NCI-H2081 (cell line): ENCODE results near the gene METTL9.
"Not testable (repeated sequence)": the region's sequence is repeated elsewhere in the genome, so short reads cannot be mapped to it uniquely, and the experiment has no call there.

Experiments
- DNase-seq, 2 experiments: peaks; one replicate each; lab custom pipeline; 2025; lab: John Stamatoyannopoulos, UW

METTL9 gene

GRCh38 chr16:21599122-21600030, at the start of gene METTL9:
TSS of gene METTL9 (plus strand) at chr16:21599577. CDS start at chr16:21599734, 157 bp downstream.
- DNase-seq, result peak; percentile 93 to 94

DNA sequence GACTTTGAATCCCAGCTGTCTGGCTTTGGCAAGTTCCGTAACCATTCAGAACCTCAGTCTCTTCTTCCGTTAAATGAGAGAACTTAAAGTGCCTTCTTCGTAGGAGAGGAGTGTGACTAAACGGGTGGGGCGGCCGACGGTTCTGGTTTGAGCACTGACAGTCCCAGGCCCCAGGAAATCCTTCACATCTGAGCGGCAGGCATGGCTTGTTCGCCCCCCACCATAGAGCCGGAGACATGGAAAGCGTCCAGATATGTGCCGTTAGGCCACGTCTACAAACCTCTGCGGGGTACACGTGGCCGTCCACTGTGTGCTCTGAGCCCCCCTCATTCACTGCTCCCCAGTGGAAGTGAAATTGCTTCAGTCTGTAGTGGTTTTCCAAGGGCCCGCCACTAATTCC, 49.4 kb upstream of the METTL9 start:
- DNase-seq, result not testable (repeated sequence)

DNA sequence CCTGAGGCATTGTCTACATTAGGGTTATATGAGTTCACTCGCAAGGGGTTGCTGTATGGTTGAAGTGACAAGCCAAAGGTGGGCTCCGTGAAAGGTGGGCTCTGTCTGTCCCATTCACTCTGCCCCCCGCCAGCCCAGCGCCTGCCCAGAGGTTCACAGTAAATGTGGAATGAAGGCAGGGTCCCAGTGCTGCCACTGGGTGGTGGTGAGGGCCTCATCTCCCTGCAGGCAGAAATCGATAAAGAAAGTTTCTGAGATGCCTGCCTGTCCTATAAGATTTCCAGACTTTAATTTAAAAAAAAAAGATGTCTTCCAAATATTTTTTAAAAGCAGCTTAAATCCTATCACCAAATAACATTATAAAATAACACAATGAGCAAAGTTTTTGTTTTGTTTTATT, 48.9 kb upstream of the METTL9 start:
- not testable (repeated sequence) for DNase-seq

DNA sequence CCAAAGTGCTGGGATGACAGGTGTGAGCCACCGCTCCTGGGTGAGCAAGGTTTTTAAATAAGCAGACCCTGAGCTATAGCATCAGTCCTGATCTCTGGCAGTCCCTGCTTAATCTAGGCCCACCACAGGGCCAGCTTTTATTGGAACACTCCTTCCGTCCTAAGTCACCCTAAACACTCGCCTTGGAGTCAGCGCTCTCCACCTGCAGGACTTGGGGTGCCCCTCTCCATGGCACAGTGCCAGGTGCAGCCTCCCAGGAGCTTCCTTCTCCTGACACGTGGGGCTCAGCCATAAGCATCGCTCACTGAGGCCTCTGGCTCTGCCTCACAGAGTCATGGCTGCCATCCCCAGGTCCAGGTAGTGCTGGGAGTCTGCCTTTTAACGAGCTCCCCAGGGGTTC, 48.3 kb upstream of the METTL9 start:
- DNase-seq, result not testable (repeated sequence)

- DNase-seq, result not testable (repeated sequence)
Measured at GRCh38 chr16:21551600-21551999, 47.8 kb upstream of the METTL9 start.

GRCh38 chr16:21553481-21554296, 45.7 kb upstream of the METTL9 start:
- not testable (repeated sequence) for DNase-seq

DNA sequence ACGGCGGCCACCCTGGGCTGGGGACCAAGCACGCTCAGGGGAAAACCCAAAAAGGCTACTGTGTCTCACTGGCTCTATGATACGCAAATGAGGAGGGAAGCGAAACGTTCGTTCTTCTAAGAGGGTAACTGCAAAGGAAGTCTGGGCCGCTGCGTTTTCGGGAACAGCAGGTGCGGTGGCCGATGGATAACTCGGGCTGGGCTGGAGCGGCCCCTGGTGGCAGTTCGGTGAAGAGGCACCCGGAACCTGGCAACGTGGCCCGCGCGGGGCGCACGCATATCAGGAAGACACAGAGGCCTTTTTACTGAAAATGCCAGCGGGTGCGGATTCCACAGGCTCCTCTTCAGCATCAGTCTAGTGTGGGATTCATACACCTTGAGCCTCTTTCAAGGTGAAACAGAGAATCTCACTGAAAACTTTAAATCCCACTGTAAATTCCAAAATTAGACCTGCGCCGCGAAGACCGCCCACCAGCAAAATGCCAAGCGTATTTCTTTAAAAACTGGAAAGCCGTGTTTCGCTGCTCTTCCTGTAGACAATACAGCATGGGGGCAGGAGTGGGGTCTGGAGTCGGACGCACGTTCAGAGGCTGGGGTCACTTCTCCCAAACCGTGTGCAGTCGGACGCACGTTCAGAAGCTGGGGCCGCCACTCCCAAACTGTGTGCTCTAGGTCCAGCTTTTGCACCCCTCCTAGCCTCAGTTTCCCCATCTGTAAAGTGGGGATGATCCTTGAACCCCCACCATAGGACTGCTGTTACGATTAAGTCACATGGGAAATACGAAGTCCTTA, 44.4 kb upstream of the METTL9 start:
- DNase-seq, result peak; percentile 85 to 88

DNA sequence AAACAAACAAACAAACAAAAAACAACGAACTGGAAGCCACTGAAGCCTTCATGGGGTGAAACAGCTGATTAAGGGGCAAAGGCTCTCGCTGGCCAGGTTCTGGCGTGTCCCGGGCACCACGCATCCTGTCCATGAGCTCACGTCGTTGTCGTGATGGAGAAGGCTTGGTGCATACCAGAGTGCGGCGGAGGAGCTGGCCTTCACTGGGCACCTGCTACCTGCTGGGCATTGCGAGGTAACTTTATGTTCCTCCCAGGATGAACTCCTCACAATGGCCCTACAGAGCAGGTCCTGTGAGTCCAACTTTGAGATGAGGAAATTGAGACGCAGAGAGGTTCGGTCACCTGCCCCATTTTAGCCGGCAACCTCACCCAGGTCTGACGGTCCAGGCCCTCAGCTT, 43.8 kb upstream of the METTL9 start:
- DNase-seq, result not testable (repeated sequence)

DNA sequence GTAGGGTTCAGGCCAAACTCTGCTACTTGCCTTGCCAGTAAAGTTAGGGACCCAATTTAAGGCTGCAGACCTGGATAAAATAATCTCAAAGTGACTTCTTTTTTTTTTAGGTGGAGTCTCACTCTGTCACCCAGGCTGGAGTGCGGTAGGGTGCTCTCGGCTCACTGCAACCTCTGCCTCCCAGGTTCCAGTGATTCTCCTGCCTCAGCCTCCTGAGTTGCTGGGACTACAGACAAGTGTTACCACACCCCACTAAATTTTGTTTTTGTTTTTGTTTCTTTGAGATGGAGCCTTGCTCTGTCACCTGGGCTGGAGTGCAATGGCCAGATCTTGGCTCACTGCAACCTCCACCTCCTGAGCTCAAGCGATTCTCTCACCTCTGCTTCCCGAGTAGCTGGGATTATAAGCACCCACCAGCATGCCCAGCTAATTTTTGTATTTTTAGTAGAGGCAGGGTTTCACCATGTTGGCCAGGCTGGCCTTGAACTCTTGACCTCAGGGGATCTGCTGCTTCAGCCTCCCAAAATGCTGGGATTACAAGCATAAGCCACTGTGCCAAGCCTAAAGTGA, 43.3 kb upstream of the METTL9 start:
- DNase-seq, result not testable (repeated sequence)

DNA sequence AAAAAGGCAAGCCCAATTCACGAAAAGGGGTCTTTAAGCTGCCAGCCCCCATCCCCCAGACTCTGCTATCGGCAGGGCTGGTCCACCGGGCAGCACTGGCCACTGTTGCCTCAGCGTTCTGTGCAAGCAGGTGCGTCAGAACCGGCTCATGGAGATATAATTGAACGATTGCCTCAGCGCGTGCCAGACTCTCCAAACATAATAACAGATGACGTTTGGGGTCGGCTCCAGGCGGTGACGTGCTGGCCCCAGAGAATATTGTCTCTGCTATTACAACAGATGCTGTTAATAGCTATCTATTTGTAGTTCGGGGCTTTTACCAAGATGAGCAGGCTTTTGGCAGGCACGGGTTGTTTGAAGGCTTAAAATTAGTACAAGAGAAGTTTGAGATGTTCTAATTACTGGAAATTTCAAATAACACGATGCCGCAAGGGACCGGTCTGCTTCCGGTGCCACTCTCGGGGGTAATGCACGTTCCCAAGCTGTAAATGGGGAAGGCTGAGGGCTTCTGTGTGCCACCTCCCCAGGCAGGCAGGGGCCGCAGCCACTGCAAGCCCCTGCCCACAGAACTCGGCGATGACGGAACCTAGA, 42.6 kb upstream of the METTL9 start:
- DNase-seq, result peak; percentile 68 to 87

DNA sequence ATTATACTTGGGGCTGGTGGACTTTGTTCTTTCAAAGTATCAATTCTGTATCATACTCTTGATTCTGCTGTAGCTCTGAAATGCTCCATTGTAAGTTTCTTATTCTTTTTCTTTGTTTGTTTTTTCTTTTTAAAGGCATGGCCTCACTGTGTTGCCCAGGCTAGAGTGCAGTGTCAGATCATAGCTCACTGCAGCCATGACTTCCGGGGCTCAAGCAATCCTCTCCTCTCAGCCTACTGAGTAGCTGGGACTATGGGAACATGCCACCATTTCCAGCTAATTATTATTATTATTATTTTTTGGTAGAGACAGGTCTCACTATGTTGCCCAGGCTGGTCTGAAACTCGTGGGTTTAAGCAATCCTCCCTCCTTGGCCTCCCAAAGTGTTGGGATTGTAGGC, 38.9 kb upstream of the METTL9 start:
- no peak for DNase-seq

DNA sequence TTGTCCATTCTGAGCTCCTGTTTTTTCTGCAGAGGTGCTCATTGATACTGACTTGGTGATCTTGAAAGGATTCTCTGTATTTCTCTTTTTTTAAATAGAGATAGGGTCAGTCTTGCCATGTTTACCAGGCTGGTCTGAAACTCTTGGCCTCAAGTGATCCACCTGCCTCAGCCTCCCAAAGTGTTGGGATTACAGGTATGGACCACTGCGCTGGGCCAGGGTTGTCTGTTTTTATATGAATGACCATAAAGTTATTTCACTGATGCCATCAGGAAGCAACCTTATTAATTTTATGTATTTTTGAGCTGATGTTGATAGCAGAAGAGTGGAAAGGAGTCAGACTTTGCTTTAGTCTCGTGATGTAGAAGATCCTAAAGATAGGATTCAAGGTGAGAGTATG, 35.7 kb upstream of the METTL9 start:
- no peak for DNase-seq

GRCh38 chr16:21564367-21564766, 35.0 kb upstream of the METTL9 start:
- DNase-seq, result not testable (repeated sequence)

- DNase-seq, result no peak
Measured at GRCh38 chr16:21565507-21565860, 33.9 kb upstream of the METTL9 start.

- DNase-seq, result no peak
Measured at GRCh38 chr16:21565861-21566669, 33.3 kb upstream of the METTL9 start.

GRCh38 chr16:21566891-21567414, 32.4 kb upstream of the METTL9 start:
- no peak for DNase-seq

- DNase-seq, result not testable (repeated sequence)
Measured at GRCh38 chr16:21567496-21567895, 31.9 kb upstream of the METTL9 start.

GRCh38 chr16:21568502-21569189, 30.7 kb upstream of the METTL9 start:
- no peak for DNase-seq

DNA sequence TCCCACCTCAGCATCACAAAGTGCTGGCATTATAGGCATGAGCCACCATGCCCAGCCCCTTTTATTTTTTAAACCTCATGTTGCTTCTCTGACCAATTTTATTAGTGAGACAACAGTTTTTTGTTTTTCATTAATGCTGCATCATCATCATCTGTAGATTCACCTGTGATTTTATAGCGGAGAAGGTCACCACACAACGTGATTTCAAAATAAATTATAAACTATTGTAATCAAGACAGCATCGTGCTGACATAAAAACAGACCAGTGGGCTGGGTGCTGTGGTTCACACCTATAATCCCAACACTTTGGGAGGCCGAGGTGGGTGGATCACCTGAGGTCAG, 28.7 kb upstream of the METTL9 start:
- no peak for DNase-seq

DNA sequence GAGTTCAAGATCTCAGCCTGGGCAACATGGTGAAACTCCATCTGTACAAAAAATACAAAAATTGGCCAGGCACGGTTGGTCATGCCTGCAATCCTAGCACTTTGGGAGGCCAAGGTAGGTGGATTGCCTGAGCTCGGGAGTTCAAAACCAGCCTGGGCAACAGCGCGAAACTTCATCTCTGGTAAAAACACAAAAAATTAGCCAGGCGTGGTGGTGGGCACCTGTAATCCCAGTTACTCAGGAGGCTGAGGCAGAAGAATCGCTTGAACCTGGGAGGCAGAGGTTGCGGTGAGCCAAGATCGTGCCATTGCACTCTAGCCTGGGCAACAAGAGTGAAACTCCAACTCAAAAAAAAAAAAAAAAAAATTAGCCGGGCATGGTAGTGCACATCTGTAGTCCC, 25.9 kb upstream of the METTL9 start:
- not testable (repeated sequence) for DNase-seq
